Stimulated activated CD4-positive, alpha-beta T cell treated with anti-CD3 and anti-CD28 coated beads, Interleukin-15, amount 100 ng/mL, for 48 hours (primary cell): ENCODE measurements around the gene GREM1.

ENCODE experiments used
- DNase-seq, 2 donors: peaks; one replicate each; pipeline ENCODE4 v3.0.0-alpha.2; 2020; ENCODE audit warnings: low read depth in 2 of 2

GREM1 gene

GRCh38 chr15:32717426-32718226 lies at the start of gene GREM1:
Gene GREM1, plus strand, starts transcription at chr15:32718004. Its CDS starts 12,687 bp downstream, at chr15:32730691.
- no peak for DNase-seq

- no peak for DNase-seq
These were observed 48.9 kb upstream of the GREM1 start for GRCh38 chr15:32668942-32669341.

- DNase-seq, result no peak
These were observed 47.8 kb upstream of the GREM1 start for GRCh38 chr15:32669896-32670611.

- no peak for DNase-seq
These were observed 47.2 kb upstream of the GREM1 start for GRCh38 chr15:32670623-32671022.

- DNase-seq, result no peak
These were observed 46.2 kb upstream of the GREM1 start for GRCh38 chr15:32671339-32672325.

GRCh38 chr15:32674681-32675080 lies 43.1 kb upstream of the GREM1 start:
- no peak for DNase-seq

GRCh38 chr15:32675466-32675865 lies 42.3 kb upstream of the GREM1 start:
- DNase-seq, result no peak

GRCh38 chr15:32676169-32676568 lies 41.6 kb upstream of the GREM1 start:
- DNase-seq, result no peak

GRCh38 chr15:32677238-32677750 lies 40.5 kb upstream of the GREM1 start:
- DNase-seq, result no peak

GRCh38 chr15:32679298-32679690 lies 38.5 kb upstream of the GREM1 start:
- DNase-seq, result no peak

- no peak for DNase-seq
These were observed 35.2 kb upstream of the GREM1 start for GRCh38 chr15:32682569-32682968.

- no peak for DNase-seq
These were observed 34.7 kb upstream of the GREM1 start for GRCh38 chr15:32682977-32683630.

GRCh38 chr15:32683906-32684584 lies 33.8 kb upstream of the GREM1 start:
- DNase-seq, result no peak

- no peak for DNase-seq
These were observed 32.2 kb upstream of the GREM1 start for GRCh38 chr15:32685576-32685975.

GRCh38 chr15:32687556-32687955 lies 30.2 kb upstream of the GREM1 start:
- DNase-seq, result no peak

- no peak for DNase-seq
These were observed 29.6 kb upstream of the GREM1 start for GRCh38 chr15:32688151-32688639.

- no peak for DNase-seq
These were observed 26.7 kb upstream of the GREM1 start for GRCh38 chr15:32690941-32691688.

GRCh38 chr15:32691689-32692038 lies 26.1 kb upstream of the GREM1 start:
- DNase-seq, result no peak

GRCh38 chr15:32692286-32692685 lies 25.5 kb upstream of the GREM1 start:
- no peak for DNase-seq
